Measurements from ENCODE around the gene DCP1B. TPM values are rescaled to one million over a fixed set of nuclear protein-coding genes. Genes with fewer than 3 reads are reported as not detected.
A peak's percentile ranks its signal among the peaks of the same experiment; 100 is the strongest.
"Not testable (repeated sequence)": the region's sequence is repeated elsewhere in the genome, so short reads cannot be mapped to it uniquely, and the experiment has no call there.

Gene DCP1B
- total RNA-seq, 1 donor from 2014 or later, result 22.9 TPM

DNA sequence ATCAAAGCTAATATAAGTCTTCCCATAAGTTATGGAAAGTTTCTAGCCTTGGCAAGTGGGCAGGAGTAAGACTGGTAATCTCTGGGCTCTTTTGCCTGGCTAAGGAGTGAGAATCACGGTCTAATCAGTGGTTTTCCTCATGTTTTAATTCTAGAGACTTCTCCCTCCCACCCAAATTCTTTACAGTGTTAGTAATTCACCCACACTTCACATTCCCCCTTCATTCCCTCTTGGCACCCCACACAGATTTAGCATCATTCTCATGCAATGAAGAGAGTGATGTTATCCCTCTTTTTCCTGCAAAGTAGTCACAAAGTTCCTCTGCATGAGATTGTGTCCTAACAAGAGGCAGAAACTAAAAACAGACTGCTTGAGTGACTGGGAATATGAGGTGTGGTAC is 57.2 kb downstream of the DCP1B start:
- H3K27ac Mint-ChIP-seq, result no peak overlapping the region
- H3K4me3 Mint-ChIP-seq, result no peak overlapping the region
- H3K36me3 Mint-ChIP-seq, result peaks cover 73% of the 10 kb centered on the region
- no peak for TF ChIP-seq CTCF (IDR thresholded peaks at IDR 0.05; ENCODE audit: unreplicated experiment)
- H3K4me1 Mint-ChIP-seq, result peaks cover 7% of the 10 kb centered on the region
- peaks cover 14% of the 10 kb centered on the region for H3K9me3 Mint-ChIP-seq
- H3K27me3 Mint-ChIP-seq (ENCODE audit: low read depth), result no peaks in the 10 kb centered on the region
- DNase-seq (ENCODE audit: low spot score in 2 of 2, unreplicated experiment in 2 of 2), result no peak

GRCh38 chr12:1946296-1946695 is 58.0 kb downstream of the DCP1B start:
- H3K4me3 Mint-ChIP-seq, result no peak overlapping the region

DNA sequence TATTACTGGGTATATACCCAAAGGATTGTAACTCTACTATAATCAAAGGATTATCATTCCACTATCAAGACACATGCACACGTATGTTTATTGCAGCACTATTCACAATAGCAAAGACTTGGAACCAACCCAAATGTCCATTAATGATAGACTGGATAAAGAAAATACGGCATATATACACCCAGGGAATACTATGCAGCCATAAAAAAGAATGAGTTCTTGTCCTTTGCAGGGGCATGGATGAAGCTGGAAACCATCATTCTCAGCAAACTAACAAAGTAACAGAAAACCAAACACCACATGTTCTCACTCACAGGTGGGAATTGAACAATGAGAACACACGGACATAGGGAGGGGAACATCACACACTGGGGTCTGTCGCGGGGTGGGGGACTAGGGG is 58.8 kb downstream of the DCP1B start:
- H3K9me3 Mint-ChIP-seq, result peaks cover 14% of the 10 kb centered on the region
- not testable (repeated sequence) for DNase-seq (ENCODE audit: low spot score in 2 of 2, unreplicated experiment in 2 of 2); H3K27ac Mint-ChIP-seq; H3K4me3 Mint-ChIP-seq; H3K4me1 Mint-ChIP-seq; H3K27me3 Mint-ChIP-seq (ENCODE audit: low read depth)
- H3K36me3 Mint-ChIP-seq, result peaks cover 74% of the 10 kb centered on the region

More at GRCh38 chr12:1946296-1946695, 58.0 kb downstream of the DCP1B start:
- H3K27me3 Mint-ChIP-seq (ENCODE audit: low read depth), result no peaks in the 10 kb centered on the region
- no peak for DNase-seq (ENCODE audit: low spot score in 2 of 2, unreplicated experiment in 2 of 2)
- no peak for TF ChIP-seq CTCF (IDR thresholded peaks at IDR 0.05; ENCODE audit: unreplicated experiment)
- H3K9me3 Mint-ChIP-seq, result peaks cover 14% of the 10 kb centered on the region
- H3K27ac Mint-ChIP-seq, result no peak overlapping the region
- peaks cover 7% of the 10 kb centered on the region for H3K4me1 Mint-ChIP-seq
- peaks cover 71% of the 10 kb centered on the region for H3K36me3 Mint-ChIP-seq

- Mint-ChIP-seq H3K27ac (no peak overlapping the region), H3K27me3 (ENCODE audit: low read depth) (no peaks in the 10 kb centered on the region), H3K9me3 (peaks cover 12% of the 10 kb centered on the region), H3K36me3 (peaks cover 41% of the 10 kb centered on the region), H3K4me3 (no peak overlapping the region), H3K4me1 (peaks cover 6% of the 10 kb centered on the region)
- peak; percentile 74 to 94 for DNase-seq (ENCODE audit: low spot score in 2 of 2, unreplicated experiment in 2 of 2)
- peak; percentile 93 for TF ChIP-seq CTCF (IDR thresholded peaks at IDR 0.05; ENCODE audit: unreplicated experiment)
Measured at GRCh38 chr12:1939801-1940607, 64.3 kb downstream of the DCP1B start.

DNA sequence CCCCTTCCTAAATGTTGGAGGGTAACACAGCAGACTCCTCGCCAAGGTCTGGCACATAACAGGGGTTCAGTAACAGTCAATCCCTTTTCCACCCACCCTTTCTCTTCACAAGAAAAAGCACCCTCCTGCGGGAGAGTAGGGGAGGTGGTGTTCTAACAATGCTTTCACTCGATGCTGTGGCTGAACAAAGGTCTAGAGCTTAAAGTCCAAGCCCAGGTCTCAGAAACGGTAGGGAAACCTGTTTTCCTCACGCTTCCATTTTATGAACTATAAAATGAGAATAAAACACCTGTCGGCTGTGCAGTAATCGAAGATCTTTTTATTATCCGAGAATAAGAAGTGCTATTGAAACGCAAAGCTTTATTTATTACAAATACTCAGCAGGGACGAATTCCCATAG is 64.9 kb downstream of the DCP1B start:
- Mint-ChIP-seq H3K9me3 (peaks cover 11% of the 10 kb centered on the region), H3K27ac (no peak overlapping the region), H3K36me3 (peaks cover 34% of the 10 kb centered on the region), H3K27me3 (ENCODE audit: low read depth) (no peaks in the 10 kb centered on the region), H3K4me1 (peaks cover 6% of the 10 kb centered on the region), H3K4me3 (no peak overlapping the region)
- DNase-seq (ENCODE audit: low spot score in 2 of 2, unreplicated experiment in 2 of 2), result no peak
- no peak for TF ChIP-seq CTCF (IDR thresholded peaks at IDR 0.05; ENCODE audit: unreplicated experiment)

GRCh38 chr12:1937481-1938224 is 66.6 kb downstream of the DCP1B start:
- no peak for TF ChIP-seq CTCF (IDR thresholded peaks at IDR 0.05; ENCODE audit: unreplicated experiment)
- no peak overlapping the region for H3K27ac Mint-ChIP-seq

More at GRCh38 chr12:1937481-1938224, 66.6 kb downstream of the DCP1B start:
- DNase-seq (ENCODE audit: low spot score in 2 of 2, unreplicated experiment in 2 of 2), result no peak
- H3K36me3 Mint-ChIP-seq, result peaks cover 17% of the 10 kb centered on the region
- peaks cover 16% of the 10 kb centered on the region for H3K4me1 Mint-ChIP-seq
- no peaks in the 10 kb centered on the region for H3K27me3 Mint-ChIP-seq (ENCODE audit: low read depth)
- no peak overlapping the region for H3K4me3 Mint-ChIP-seq
- peaks cover 2% of the 10 kb centered on the region for H3K9me3 Mint-ChIP-seq

Measured in mesothelial cell of epicardium (in vitro differentiated cells).